BJ (cell line): Measurements from ENCODE around the gene SF3B1. TPM values are rescaled to one million over a fixed set of nuclear protein-coding genes. Genes with fewer than 3 reads are reported as not detected.

ENCODE experiments used
- CTCF ChIA-PET: fragments of 350-600 bp; formaldehyde crosslinking; extraction: SDS; loops from one replicate; lab custom pipeline; 2021; ENCODE audit warnings: antibody characterized with exemption, inconsistent platforms; lab: Yijun Ruan, JAX
- POLR2A ChIA-PET: fragments of 300-600 bp; sonication (Branson Sonifier 250); formaldehyde crosslinking; extraction: SDS; loops from one replicate; lab custom pipeline; 2021; ENCODE audit warnings: antibody characterized with exemption; lab: Charles Lee
- DNase-seq: peaks from one replicate; pipeline ENCODE4 v3.0.0-alpha.2; 2011; ENCODE audit warnings: low read depth
- H3K27me3 ChIP-seq: 2 replicates; pipeline ENCODE4 v1.6.0; 2011; ENCODE audit warnings: low read length; ENCODE audit not compliant: control insufficient read depth, insufficient read depth
- H3K36me3 ChIP-seq: 2 replicates; pipeline ENCODE4 v1.5.1; 2011; ENCODE audit warnings: low read length; ENCODE audit not compliant: control insufficient read depth, insufficient read depth
- H3K4me3 ChIP-seq: 2 replicates; pipeline ENCODE4 v1.5.1; 2011; ENCODE audit warnings: low read depth, mild to moderate bottlenecking, control low read depth, low read length
- CTCF ChIP-seq: IDR thresholded peaks from 2 replicates; pipeline ENCODE4 v1.5.1; 2011; ENCODE audit warnings: low read depth, mild to moderate bottlenecking, control low read depth, inconsistent platforms, low read length, moderate library complexity; ENCODE audit not compliant: insufficient read depth
- polyA plus RNA-seq: library from polyadenylated mRNA; depleted of rRNA; stranded (reverse); fragments of >200 nt; gene quantifications from 2 replicates; pipeline ENCODE4 v1.2.3, GENCODE V29; 2011

The SF3B1 gene
- polyA plus RNA-seq, 1 experiment: 187 TPM

GRCh38 chr2:197414039-197414438 lies 20.8 kb downstream of the SF3B1 start:
- ChIA-PET POLR2A (no interaction called here), CTCF (no interaction called here)
- DNase-seq: no peak
- H3K4me3 ChIP-seq: no peak overlapping the region
- no peaks in the 10 kb centered on the region for H3K27me3 ChIP-seq
- no peak for TF ChIP-seq CTCF
- peaks cover 21% of the 10 kb centered on the region for H3K36me3 ChIP-seq

- CTCF ChIA-PET: interaction anchor here (0.7 to 1.3 kb wide), 2 partner anchors 9 to 19 kb away, joined by 3 to 4 read pairs; no protein-coding TSS in a partner anchor
- Histone ChIP-seq H3K27me3 (no peaks in the 10 kb centered on the region), H3K36me3 (peaks cover 16% of the 10 kb centered on the region), H3K4me3 (no peak overlapping the region)
- no peak for DNase-seq
- POLR2A ChIA-PET: interaction anchor here (0.7 kb wide), 1 partner anchor 1074 kb away, joined by 4 read pairs; no protein-coding TSS in a partner anchor
- TF ChIP-seq CTCF: no peak
Observed at GRCh38 chr2:197405582-197405981, 29.2 kb downstream of the SF3B1 start.

GRCh38 chr2:197399887-197400540 lies 34.8 kb downstream of the SF3B1 start:
- no peaks in the 10 kb centered on the region for H3K27me3 ChIP-seq
- DNase-seq: no peak
- CTCF ChIA-PET: no interaction called here
- H3K36me3 ChIP-seq: peaks cover 13% of the 10 kb centered on the region
- no peak overlapping the region for H3K4me3 ChIP-seq
- no peak for TF ChIP-seq CTCF
- POLR2A ChIA-PET: no interaction called here

- POLR2A ChIA-PET: no interaction called here
- no peaks in the 10 kb centered on the region for H3K27me3 ChIP-seq
- no peak for TF ChIP-seq CTCF
- CTCF ChIA-PET: interaction anchor here (1.5 kb wide), 1 partner anchor 10 kb away, joined by 4 read pairs; no protein-coding TSS in a partner anchor
- peaks cover 14% of the 10 kb centered on the region for H3K36me3 ChIP-seq
- H3K4me3 ChIP-seq: no peak overlapping the region
- DNase-seq: no peak
Observed at GRCh38 chr2:197398913-197399312, 35.9 kb downstream of the SF3B1 start.

- Histone ChIP-seq H3K4me3 (no peak overlapping the region), H3K36me3 (peaks cover 7% of the 10 kb centered on the region), H3K27me3 (no peaks in the 10 kb centered on the region)
- ChIA-PET POLR2A (no interaction called here), CTCF (no interaction called here)
- no peak for TF ChIP-seq CTCF
- DNase-seq: no peak
Observed at GRCh38 chr2:197391220-197391717, 43.6 kb downstream of the SF3B1 start.
